ENCODE results near the gene LRRC1.

DNA sequence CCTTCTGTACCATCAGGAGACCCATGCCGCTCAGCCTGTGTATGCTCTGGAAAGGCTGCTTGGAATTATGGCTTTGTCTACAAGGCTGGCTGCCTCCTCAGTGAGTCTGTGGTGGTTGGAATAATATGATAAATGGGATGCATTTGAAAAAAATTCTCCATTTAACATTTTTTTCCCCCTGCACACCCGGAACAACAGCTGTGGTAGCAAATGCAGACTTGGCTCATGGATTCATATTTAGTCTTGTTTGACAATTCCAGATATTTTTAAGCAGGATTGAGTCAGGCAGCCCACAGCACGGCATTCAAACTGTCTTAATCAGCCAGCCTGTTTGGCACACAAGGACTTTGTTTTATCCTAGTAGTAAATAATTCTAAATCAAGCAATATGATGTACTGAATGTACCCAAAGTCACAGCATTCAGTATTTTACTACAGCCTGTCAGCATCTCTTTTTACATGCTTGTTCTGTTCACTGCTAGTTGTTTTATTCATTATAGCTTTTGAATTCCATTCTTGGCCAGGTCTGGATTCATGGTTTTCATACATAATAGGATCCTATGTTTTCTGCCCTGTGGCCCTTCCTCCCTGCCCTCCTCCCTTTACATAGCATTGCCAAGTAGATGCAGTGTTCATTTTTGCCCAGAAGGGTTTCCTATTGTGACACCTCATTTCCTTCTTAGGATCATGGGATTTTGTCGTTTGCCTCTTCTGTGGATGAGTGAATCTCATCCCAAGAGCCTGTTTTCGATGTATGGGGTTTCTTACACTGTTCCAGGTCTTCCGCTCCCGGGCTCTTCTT is 68.1 kb downstream of the LRRC1 start:
- TF ChIP-seq CTCF (IDR thresholded peaks at IDR 0.05) (no peak), POLR2A (IDR thresholded peaks at IDR 0.05) (no peak)
